Skeletal muscle satellite cell (primary cell): ENCODE results near the gene PSMC3.

Experiments used
- H3K27me3 ChIP-seq: 2 replicates; pipeline ENCODE4 v1.7.0; 2013; ENCODE audit warnings: low read length; ENCODE audit not compliant: control insufficient read depth, insufficient read depth
- H3K36me3 ChIP-seq: 2 replicates; pipeline ENCODE4 v1.7.0; 2013; ENCODE audit warnings: mild to moderate bottlenecking, control low read depth, low read length; ENCODE audit not compliant: insufficient read depth
- H3K4me1 ChIP-seq: 2 replicates; pipeline ENCODE4 v1.7.0; 2013; ENCODE audit warnings: low read length; ENCODE audit not compliant: control insufficient read depth, insufficient read depth
- H3K4me2 ChIP-seq: 2 replicates; pipeline ENCODE4 v1.7.0; 2013; ENCODE audit warnings: mild to moderate bottlenecking, low read length
- H3K4me3 ChIP-seq: 2 replicates; pipeline ENCODE4 v1.7.0; 2013; ENCODE audit warnings: low read length
- H3K9ac ChIP-seq: 2 replicates; pipeline ENCODE4 v1.7.0; 2013; ENCODE audit warnings: mild to moderate bottlenecking, low read depth, low read length, moderate library complexity
- H3K9me3 ChIP-seq: replicated peaks from 2 replicates; pipeline ENCODE4 v1.7.0; 2013; ENCODE audit warnings: mild to moderate bottlenecking, control low read depth, low read length

Gene PSMC3

DNA sequence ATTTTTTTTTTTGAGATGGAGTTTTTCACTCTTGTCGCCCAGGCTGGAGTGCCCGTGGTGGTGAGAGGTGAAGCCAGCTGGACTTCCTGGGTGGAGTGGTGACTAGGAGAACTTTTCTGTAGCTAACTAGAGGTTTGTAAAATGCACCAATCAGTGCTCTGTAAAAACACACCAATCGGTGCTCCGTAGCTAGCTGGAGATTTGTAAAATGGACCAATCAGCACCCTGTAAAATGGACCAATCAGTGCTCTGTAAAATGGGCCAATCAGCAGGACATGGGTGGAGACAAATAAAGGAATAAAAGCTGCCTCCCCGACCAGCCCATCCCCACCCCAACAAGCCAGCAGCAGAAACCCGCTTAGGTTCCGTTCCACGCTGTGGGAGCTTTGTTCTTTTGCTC, 27.1 kb upstream of the PSMC3 start:
- Histone ChIP-seq H3K4me1 (peaks cover 11% of the 10 kb centered on the region), H3K36me3 (no peaks in the 10 kb centered on the region), H3K9ac (no peak overlapping the region), H3K27me3 (no peaks in the 10 kb centered on the region), H3K4me2 (no peak overlapping the region), H3K4me3 (no peak overlapping the region), H3K9me3 (no peaks in the 10 kb centered on the region)

DNA sequence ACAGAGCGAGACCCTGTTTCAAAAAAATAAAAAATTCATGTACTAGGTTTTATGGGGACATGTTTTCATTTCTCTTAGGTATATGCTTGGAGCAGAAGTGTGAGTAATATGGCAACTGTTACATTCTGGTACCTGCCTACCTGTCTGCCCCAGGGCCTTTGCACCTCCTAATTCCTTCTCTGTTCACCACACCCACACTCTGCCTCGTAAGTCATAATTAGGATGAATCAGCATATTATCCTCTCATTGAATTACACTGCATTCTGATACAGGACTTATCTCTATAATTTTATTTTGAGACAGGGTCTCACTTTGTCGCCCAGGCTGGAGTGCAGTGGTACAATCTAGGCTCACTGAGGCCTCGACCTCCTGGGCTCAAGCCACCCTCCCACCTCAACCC, 25.8 kb upstream of the PSMC3 start:
- Histone ChIP-seq H3K9me3 (no peaks in the 10 kb centered on the region), H3K9ac (no peak overlapping the region), H3K36me3 (peaks cover 6% of the 10 kb centered on the region), H3K4me2 (no peak overlapping the region), H3K4me3 (no peak overlapping the region), H3K27me3 (no peaks in the 10 kb centered on the region), H3K4me1 (peaks cover 19% of the 10 kb centered on the region)

DNA sequence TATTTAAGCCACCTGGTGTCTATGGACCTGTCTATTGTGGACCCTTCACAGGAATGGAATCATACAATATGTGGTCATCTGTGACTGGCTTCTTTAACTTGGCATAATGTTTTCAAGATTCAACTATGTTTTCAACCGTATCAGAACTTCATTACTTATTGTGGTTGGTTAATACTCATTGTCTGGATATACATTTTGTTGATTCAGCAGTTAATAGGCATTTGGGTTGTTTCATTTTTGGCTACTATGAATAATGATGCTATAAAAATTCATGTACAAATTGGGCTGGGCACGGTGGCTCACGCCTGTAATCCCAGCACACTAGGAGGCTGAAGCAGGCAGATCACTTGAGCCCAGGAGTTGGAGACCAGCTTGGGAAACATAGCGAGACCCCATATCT, 25.2 kb upstream of the PSMC3 start:
- Histone ChIP-seq H3K4me1 (peaks cover 22% of the 10 kb centered on the region), H3K36me3 (peaks cover 7% of the 10 kb centered on the region), H3K9me3 (no peaks in the 10 kb centered on the region), H3K9ac (no peak overlapping the region), H3K4me2 (no peak overlapping the region), H3K4me3 (no peak overlapping the region), H3K27me3 (no peaks in the 10 kb centered on the region)

DNA sequence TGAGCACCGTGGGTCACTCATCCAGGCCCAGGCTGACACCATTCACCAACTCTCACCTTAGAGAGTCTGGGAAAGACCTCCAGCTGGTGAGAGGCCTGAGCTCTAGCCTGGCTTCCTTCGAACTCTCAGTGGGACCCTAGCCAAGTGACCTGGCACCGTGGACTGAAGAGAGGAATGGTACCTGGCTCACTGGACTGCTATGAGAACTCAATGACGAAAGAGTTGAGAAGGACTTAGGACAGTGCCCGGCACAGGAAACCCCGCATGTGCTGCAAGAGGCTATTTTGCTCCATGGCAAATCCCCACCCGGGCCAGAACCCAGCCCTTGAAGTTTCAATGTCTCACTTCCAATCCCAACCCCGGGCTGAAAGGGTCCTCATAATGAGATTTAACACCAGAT, 23.3 kb upstream of the PSMC3 start:
- no peaks in the 10 kb centered on the region for H3K27me3 ChIP-seq
- peaks cover 10% of the 10 kb centered on the region for H3K36me3 ChIP-seq
- no peak overlapping the region for H3K4me3 ChIP-seq
- H3K4me2 ChIP-seq: peak overlapping the region; percentile 79
- H3K9me3 ChIP-seq: no peaks in the 10 kb centered on the region
- H3K9ac ChIP-seq: peak overlapping the region; percentile 86
- peaks cover 22% of the 10 kb centered on the region for H3K4me1 ChIP-seq

DNA sequence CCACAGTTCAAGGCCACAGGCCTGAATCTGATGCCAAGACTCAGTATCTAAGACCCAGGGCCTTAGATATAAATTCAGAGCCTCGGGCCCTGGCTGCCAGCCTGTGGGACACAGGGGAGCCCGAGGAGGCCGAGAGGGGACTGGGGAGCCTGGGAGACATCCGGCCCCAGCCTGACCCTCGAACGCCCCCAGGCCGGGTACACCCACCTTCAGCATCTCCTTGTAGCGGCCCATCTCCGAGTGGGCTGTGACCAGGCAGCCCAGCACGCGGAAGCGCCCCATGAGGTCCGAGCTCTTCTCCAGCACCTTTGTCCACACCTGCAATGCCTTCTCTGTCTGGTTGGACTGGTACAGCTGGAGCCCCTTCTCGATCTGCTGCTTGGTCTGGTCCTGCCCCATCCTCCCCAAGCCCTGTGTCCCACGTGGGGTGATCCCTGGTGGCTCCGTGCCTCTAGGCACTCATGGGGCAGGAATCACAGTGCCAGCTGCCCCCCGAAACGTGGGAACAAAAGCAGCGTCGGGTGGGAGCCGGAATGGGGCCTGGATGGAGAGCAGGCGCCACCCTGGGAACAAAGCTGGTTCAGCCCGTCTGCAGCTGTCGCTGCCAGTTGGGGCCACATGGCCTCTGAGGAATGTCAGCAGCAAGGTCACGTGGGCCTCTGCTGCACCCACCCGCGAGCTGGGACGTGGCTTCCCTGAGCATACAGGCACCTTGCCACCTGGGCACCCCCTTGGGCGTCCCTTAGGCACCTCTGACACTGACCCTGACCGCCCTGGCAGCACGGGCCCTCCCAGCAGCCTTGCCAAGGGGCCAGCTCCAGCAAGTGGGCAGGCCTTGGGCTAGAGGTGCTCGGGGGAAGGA, 22.6 kb upstream of the PSMC3 start, which contains the start of gene RAPSN:
Gene RAPSN (minus strand): TSS at position 571 of the 862 bp plus-strand sequence. CDS start 172 bp downstream, at position 399.
- no peaks in the 10 kb centered on the region for H3K9me3 ChIP-seq
- H3K4me3 ChIP-seq: peak within 1 kb of the TSS; percentile 73
- H3K36me3 ChIP-seq: peaks cover 10% of the 10 kb centered on the region
- no peaks in the 10 kb centered on the region for H3K27me3 ChIP-seq
- peak within 1 kb of the TSS; percentile 79 for H3K4me2 ChIP-seq
- H3K9ac ChIP-seq: peak within 1 kb of the TSS; percentile 86
- H3K4me1 ChIP-seq: peaks cover 22% of the 10 kb centered on the region

DNA sequence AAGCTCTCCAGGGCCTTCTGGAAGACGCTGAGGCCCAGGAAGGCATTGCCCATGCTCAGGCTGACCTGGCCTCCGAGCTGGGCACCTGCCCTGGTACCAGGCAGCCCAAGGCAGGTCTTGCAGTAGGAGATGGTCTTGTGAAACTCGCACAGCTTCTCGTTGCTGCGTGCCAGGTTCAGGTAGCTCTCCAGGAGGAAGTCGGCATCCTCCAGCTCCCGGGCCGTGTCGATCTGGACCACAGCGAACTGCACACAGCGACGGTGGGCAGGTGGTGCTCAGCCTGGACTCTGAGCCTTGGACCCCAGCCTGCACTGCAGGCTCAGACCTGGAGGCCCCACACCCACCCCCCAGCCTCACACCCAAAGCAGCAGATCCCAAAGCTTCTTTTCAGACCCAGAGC, 21.7 kb upstream of the PSMC3 start:
- Histone ChIP-seq H3K4me1 (peaks cover 22% of the 10 kb centered on the region), H3K36me3 (peaks cover 16% of the 10 kb centered on the region), H3K4me2 (peak overlapping the region; percentile 79), H3K9ac (peak overlapping the region; percentile 86), H3K9me3 (no peaks in the 10 kb centered on the region), H3K4me3 (peak overlapping the region; percentile 73), H3K27me3 (no peaks in the 10 kb centered on the region)

DNA sequence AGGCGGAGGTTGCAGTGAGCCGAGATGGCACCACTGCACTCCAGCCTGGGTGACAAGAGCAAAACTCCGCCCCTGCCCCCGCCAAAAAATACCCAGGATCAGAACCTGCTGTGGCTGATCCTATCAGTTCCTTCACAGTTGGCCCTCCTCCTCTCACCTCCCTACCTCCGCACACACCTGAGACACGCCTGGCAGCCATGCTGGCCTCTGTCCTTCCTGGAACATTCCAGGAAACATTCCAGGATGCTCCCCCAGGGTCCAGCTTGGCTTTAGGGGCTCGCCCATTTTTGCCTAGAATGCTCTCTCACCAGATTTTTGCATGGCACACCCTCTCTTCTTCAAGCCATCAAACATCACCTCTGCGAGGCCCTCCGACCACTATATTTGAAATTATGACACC, 20.6 kb upstream of the PSMC3 start:
- Histone ChIP-seq H3K27me3 (no peaks in the 10 kb centered on the region), H3K9ac (no peak overlapping the region), H3K4me1 (peaks cover 22% of the 10 kb centered on the region), H3K9me3 (no peaks in the 10 kb centered on the region), H3K4me2 (peak overlapping the region; percentile 79), H3K36me3 (peaks cover 20% of the 10 kb centered on the region), H3K4me3 (peak overlapping the region; percentile 73)

DNA sequence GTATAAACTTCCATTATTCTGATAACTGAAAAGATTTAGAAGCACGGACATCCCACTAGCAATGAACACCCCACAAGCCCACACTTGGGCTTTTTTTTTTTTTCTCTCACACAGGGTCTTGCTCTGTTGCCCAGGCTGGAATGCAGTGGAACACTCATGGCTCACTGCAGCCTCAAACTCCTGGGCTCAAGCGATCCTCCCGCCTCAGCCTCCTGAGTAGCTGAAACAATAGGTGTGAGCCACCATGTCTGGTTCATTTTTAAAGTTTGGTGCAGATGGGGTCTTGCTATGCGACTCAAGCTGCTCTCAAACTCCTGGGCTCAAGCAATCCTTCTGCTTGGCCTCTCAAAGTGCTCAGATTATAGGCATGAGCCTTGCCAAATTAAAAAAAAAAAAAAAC, 19.6 kb upstream of the PSMC3 start:
- no peaks in the 10 kb centered on the region for H3K27me3 ChIP-seq
- H3K9ac ChIP-seq: no peak overlapping the region
- peaks cover 22% of the 10 kb centered on the region for H3K4me1 ChIP-seq
- H3K4me2 ChIP-seq: no peak overlapping the region
- H3K4me3 ChIP-seq: no peak overlapping the region
- H3K9me3 ChIP-seq: no peaks in the 10 kb centered on the region
- H3K36me3 ChIP-seq: peaks cover 25% of the 10 kb centered on the region

DNA sequence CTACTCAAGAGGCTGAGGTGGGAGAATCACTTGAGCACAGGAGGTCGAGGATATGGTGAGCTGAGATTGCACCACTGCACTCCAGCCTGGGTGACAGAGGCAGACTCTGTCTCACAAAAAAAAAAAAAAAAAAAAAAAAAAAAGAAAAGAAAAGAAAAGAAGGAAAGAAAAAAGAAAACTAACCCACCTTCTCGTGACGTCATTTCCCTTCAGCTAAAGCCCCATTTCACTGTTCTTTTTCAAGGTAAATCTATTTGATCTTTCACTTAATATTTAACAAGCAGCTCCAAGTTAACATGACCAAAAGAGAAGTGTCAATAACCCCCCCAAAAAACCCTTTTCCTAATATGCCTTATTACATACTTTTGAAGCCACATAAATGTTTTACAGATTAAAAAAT, 17.6 kb upstream of the PSMC3 start:
- H3K4me1 ChIP-seq: peaks cover 14% of the 10 kb centered on the region
- no peaks in the 10 kb centered on the region for H3K9me3 ChIP-seq
- no peak overlapping the region for H3K4me2 ChIP-seq
- H3K36me3 ChIP-seq: peaks cover 25% of the 10 kb centered on the region
- no peaks in the 10 kb centered on the region for H3K27me3 ChIP-seq
- no peak overlapping the region for H3K9ac ChIP-seq
- no peak overlapping the region for H3K4me3 ChIP-seq

DNA sequence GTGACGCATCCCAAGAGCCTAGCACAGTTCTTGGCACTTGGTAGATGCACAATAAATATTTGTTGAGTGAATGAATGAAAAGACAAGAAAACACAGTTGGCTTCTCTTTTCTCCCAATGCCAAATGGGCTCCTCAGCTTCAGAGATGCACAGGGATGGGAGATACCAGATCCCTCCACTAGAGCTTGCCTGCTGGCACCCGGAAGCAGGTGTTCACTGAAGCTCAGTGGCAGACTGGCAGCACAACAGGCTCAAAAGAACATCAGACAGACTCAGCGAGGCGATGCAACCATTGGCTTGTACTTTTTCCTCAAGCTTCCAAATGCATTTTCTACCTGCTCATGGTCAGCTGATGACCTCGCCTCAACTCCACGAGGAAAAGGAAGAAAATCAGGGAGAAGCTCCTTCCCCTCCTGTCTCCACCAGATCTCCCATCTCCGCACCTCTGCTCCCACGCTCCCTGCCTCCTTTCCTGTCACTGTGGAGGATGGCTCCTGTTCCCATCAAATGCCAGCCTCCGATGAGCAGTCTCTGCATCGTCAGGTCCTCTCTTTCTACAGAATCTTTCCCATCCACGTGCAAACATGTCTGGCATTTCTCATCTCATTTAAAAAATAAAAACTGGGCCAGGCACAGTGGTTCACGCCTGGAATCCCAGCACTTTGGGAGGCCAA, 16.9 kb upstream of the PSMC3 start:
- no peak overlapping the region for H3K4me3 ChIP-seq
- H3K27me3 ChIP-seq: no peaks in the 10 kb centered on the region
- H3K9me3 ChIP-seq: no peaks in the 10 kb centered on the region
- peaks cover 11% of the 10 kb centered on the region for H3K4me1 ChIP-seq
- no peak overlapping the region for H3K9ac ChIP-seq
- H3K4me2 ChIP-seq: no peak overlapping the region
- peaks cover 25% of the 10 kb centered on the region for H3K36me3 ChIP-seq

DNA sequence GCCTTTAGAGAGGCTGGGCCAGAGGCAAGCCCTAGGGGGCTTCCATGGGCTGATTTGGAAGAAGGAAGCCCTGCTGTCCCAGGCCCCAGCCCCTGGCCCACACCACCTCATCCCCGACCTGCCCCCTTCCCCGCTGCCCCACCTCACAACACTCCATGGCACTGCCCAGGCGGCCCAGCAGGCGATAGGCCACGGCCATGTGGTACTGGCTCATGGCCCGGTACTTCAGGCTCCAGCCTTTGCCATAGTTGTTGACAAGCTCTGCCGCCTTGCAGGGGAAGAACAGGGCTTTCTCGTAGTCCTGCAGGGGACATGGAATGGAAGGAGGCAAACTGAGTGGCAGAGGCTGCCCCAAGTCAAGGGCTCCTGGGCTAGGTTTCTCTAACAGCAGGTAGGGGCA, 16.3 kb upstream of the PSMC3 start:
- no peaks in the 10 kb centered on the region for H3K9me3 ChIP-seq
- H3K36me3 ChIP-seq: peaks cover 24% of the 10 kb centered on the region
- no peak overlapping the region for H3K4me3 ChIP-seq
- H3K9ac ChIP-seq: no peak overlapping the region
- H3K27me3 ChIP-seq: no peaks in the 10 kb centered on the region
- H3K4me1 ChIP-seq: peaks cover 7% of the 10 kb centered on the region
- H3K4me2 ChIP-seq: no peak overlapping the region
